ENCODE data around the gene VEZT. TPM values are rescaled to one million over a fixed set of nuclear protein-coding genes. Genes with fewer than 3 reads are reported as not detected.
A peak's percentile ranks its signal among the peaks of the same experiment; 100 is the strongest.

Gene VEZT
- total RNA-seq, 2 donors from 2014 or later: 49.0 to 61.5 TPM

DNA sequence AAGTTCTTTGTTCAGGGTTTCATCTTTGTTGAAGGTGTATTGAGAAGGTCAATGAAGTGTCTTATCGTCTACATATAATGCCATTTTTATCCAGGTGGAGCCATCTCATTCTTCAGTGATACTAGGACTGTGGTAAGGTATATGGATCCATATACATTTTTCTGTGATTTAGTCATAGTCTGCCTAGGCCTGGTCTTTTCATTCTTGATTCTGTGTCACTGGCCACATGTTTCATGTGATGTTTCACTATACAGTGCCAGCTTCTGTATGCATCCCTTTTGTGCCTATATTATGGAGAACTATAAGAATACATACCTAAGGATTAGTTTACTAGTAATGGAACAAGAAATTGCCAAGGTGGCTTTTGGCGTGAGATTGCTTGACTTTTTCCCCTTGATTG is 40.5 kb downstream of the VEZT start:
- no peak overlapping the region for H3K27ac Mint-ChIP-seq
- no peaks in the 10 kb centered on the region for H3K27me3 Mint-ChIP-seq (ENCODE audit: low read depth)
- no peak for ATAC-seq (replicated peaks in 1 of 2)
- no peak for DNase-seq
- H3K9me3 Mint-ChIP-seq: no peaks in the 10 kb centered on the region
- H3K4me3 Mint-ChIP-seq: no peak overlapping the region
- H3K4me1 Mint-ChIP-seq (ENCODE audit: low read depth): no peaks in the 10 kb centered on the region
- H3K36me3 Mint-ChIP-seq (ENCODE audit: insufficient read depth in 2 of 2): peaks cover 10 to 26% of the 10 kb centered on the region in 2 donors

DNA sequence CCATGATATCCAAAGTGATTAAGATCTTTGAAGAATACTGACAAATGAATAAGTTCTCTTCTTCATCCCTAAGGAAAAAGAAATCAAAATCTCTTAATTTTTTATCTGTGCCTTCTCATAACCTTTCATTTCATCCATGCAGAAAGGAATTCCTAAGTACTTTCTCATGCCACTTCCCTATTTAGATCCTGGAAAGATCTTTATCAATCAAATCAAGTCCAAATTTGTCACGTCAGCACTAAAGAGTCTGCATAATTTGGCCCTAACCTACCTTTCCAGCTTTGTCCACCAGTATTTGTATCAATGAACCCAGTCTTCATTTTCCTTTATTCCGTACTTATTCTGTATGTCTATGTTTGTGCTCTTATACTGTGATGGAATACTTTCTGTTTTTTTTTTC is 41.2 kb downstream of the VEZT start:
- H3K27ac Mint-ChIP-seq: no peak overlapping the region

GRCh38 chr12:95259368-95259767 is 41.8 kb downstream of the VEZT start:
- peaks cover 9 to 22% of the 10 kb centered on the region in 2 donors for H3K36me3 Mint-ChIP-seq (ENCODE audit: insufficient read depth in 2 of 2)
- no peak overlapping the region for H3K4me3 Mint-ChIP-seq
- H3K9me3 Mint-ChIP-seq: no peaks in the 10 kb centered on the region
- no peak for DNase-seq
- ATAC-seq (replicated peaks in 1 of 2): no peak
- peak overlapping the region; percentile 68 for H3K27ac Mint-ChIP-seq
- H3K27me3 Mint-ChIP-seq (ENCODE audit: low read depth): no peaks in the 10 kb centered on the region
- H3K4me1 Mint-ChIP-seq (ENCODE audit: low read depth): no peaks in the 10 kb centered on the region

More for the DNA sequence above, 41.2 kb downstream of the VEZT start:
- no peaks in the 10 kb centered on the region for H3K27me3 Mint-ChIP-seq (ENCODE audit: low read depth)
- H3K4me3 Mint-ChIP-seq: no peak overlapping the region
- DNase-seq (no peak), ATAC-seq (replicated peaks in 1 of 2) (no peak)
- peaks cover 9 to 24% of the 10 kb centered on the region in 2 donors for H3K36me3 Mint-ChIP-seq (ENCODE audit: insufficient read depth in 2 of 2)
- no peaks in the 10 kb centered on the region for H3K4me1 Mint-ChIP-seq (ENCODE audit: low read depth)
- no peaks in the 10 kb centered on the region for H3K9me3 Mint-ChIP-seq

- H3K4me3 Mint-ChIP-seq: no peak overlapping the region
- ATAC-seq (replicated peaks in 1 of 2): no peak
- no peaks in the 10 kb centered on the region for H3K4me1 Mint-ChIP-seq (ENCODE audit: low read depth)
- no peaks in the 10 kb centered on the region for H3K27me3 Mint-ChIP-seq (ENCODE audit: low read depth)
- no peak overlapping the region for H3K27ac Mint-ChIP-seq
- H3K9me3 Mint-ChIP-seq: no peaks in the 10 kb centered on the region
- H3K36me3 Mint-ChIP-seq (ENCODE audit: insufficient read depth in 2 of 2): peaks cover 4 to 14% of the 10 kb centered on the region in 2 donors
- DNase-seq: no peak
These were observed 43.5 kb downstream of the VEZT start for GRCh38 chr12:95261109-95261508.

GRCh38 chr12:95262808-95263207 is 45.2 kb downstream of the VEZT start:
- peaks cover 3 to 11% of the 10 kb centered on the region in 2 donors for H3K36me3 Mint-ChIP-seq (ENCODE audit: insufficient read depth in 2 of 2)
- DNase-seq (no peak), ATAC-seq (replicated peaks in 1 of 2) (no peak)
- no peaks in the 10 kb centered on the region for H3K9me3 Mint-ChIP-seq
- no peaks in the 10 kb centered on the region for H3K4me1 Mint-ChIP-seq (ENCODE audit: low read depth)
- no peak overlapping the region for H3K4me3 Mint-ChIP-seq
- no peak overlapping the region for H3K27ac Mint-ChIP-seq
- no peaks in the 10 kb centered on the region for H3K27me3 Mint-ChIP-seq (ENCODE audit: low read depth)

DNA sequence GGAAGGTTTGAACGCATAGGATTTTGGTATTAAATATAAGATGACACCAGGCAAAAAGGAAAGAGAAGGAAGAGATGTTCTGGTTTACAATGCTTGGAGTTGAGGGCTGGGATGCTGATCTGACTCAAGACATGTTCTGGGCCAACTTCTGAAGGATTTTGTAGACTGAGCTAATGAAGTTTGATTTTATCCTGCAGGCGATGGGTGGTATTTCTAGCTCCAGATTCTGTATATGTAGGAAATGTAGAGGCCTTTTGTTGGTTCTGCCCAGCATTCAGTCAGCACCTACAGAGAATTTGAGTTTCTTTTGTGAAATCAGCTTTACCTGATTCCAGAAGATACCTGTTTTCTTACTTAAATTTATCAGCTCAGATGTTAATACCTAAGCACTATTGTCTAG is 48.2 kb downstream of the VEZT start:
- H3K27ac Mint-ChIP-seq: no peak overlapping the region
- DNase-seq (no peak), ATAC-seq (replicated peaks in 1 of 2) (no peak)
- H3K4me3 Mint-ChIP-seq: no peak overlapping the region
- H3K36me3 Mint-ChIP-seq (ENCODE audit: insufficient read depth in 2 of 2): peaks cover 3 to 11% of the 10 kb centered on the region in 2 donors
- H3K9me3 Mint-ChIP-seq: no peaks in the 10 kb centered on the region
- no peaks in the 10 kb centered on the region for H3K4me1 Mint-ChIP-seq (ENCODE audit: low read depth)
- H3K27me3 Mint-ChIP-seq (ENCODE audit: low read depth): no peaks in the 10 kb centered on the region

DNA sequence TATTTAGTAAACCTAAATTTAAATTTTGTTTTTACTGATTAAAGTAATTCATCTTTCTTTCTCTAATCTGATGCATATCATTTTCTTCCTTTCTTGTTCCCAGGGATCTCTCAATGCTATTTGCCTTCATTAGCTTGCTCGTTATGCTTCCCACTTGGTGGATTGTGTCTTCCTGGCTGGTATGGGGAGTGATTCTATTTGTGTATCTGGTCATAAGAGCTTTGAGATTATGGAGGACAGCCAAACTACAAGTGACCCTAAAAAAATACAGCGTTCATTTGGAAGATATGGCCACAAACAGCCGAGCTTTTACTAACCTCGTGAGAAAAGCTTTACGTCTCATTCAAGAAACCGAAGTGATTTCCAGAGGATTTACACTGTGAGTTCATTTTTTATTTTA is 48.6 kb downstream of the VEZT start:
- Mint-ChIP-seq H3K4me3 (no peak overlapping the region), H3K36me3 (ENCODE audit: insufficient read depth in 2 of 2) (peaks cover 3 to 11% of the 10 kb centered on the region in 2 donors), H3K27me3 (ENCODE audit: low read depth) (no peaks in the 10 kb centered on the region), H3K27ac (no peak overlapping the region), H3K4me1 (ENCODE audit: low read depth) (no peaks in the 10 kb centered on the region), H3K9me3 (no peaks in the 10 kb centered on the region)
- ATAC-seq (replicated peaks in 1 of 2) (no peak), DNase-seq (no peak)

GRCh38 chr12:95269892-95270291 is 52.3 kb downstream of the VEZT start:
- peaks cover 1 to 15% of the 10 kb centered on the region in 2 donors for H3K36me3 Mint-ChIP-seq (ENCODE audit: insufficient read depth in 2 of 2)
- no peaks in the 10 kb centered on the region for H3K4me1 Mint-ChIP-seq (ENCODE audit: low read depth)
- H3K4me3 Mint-ChIP-seq: no peak overlapping the region
- no peak for DNase-seq
- H3K27me3 Mint-ChIP-seq (ENCODE audit: low read depth): no peaks in the 10 kb centered on the region
- H3K27ac Mint-ChIP-seq: no peak overlapping the region
- H3K9me3 Mint-ChIP-seq: no peaks in the 10 kb centered on the region
- no peak for ATAC-seq (replicated peaks in 1 of 2)

DNA sequence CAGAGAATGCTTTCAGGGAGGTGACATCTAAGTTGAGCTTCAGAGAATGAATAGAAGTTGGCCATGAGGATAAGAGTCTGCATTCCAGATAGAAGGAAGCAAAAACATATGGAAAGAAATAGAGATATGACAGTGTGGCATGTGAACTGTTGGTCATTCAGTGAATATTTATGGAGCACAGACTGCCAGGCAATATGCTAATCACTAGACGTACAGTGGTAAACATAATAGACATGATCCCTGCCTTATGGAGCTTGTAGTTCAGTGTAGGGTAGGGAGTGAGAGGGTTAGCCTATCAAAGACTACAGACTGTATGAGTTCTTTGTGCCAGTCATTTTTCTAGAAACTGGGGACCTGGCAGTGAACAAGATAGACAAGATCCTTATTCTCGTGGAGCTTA is 53.9 kb downstream of the VEZT start:
- no peaks in the 10 kb centered on the region for H3K9me3 Mint-ChIP-seq
- DNase-seq: no peak
- H3K36me3 Mint-ChIP-seq (ENCODE audit: insufficient read depth in 2 of 2): peaks cover 0 to 10% of the 10 kb centered on the region in 2 donors
- H3K4me3 Mint-ChIP-seq: no peak overlapping the region
- no peaks in the 10 kb centered on the region for H3K4me1 Mint-ChIP-seq (ENCODE audit: low read depth)
- H3K27ac Mint-ChIP-seq: no peak overlapping the region
- H3K27me3 Mint-ChIP-seq (ENCODE audit: low read depth): no peaks in the 10 kb centered on the region
- no peak for ATAC-seq (replicated peaks in 1 of 2)

DNA sequence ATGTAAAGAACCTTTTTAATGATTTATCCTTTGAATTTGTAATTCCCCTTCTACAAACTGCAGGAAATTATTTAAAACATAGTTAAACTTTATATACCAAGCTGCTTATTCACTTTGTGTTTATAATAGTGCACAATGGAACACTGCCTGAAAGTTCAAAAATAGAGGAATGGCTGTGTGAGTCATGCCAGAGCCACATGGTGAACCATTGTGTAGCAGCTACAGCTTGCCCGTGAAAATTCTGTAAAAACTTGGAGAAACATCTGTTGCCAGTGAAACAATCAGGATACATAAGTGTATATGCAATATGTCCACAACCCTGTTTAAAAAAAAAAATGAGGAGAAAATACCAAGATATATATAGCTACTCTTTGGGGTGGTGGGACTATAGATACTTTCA is 59.5 kb downstream of the VEZT start:
- no peak for DNase-seq
- H3K36me3 Mint-ChIP-seq (ENCODE audit: insufficient read depth in 2 of 2): peaks cover 4 to 24% of the 10 kb centered on the region in 2 donors
- no peak overlapping the region for H3K27ac Mint-ChIP-seq
- no peak overlapping the region for H3K4me3 Mint-ChIP-seq
- no peaks in the 10 kb centered on the region for H3K4me1 Mint-ChIP-seq (ENCODE audit: low read depth)
- no peaks in the 10 kb centered on the region for H3K27me3 Mint-ChIP-seq (ENCODE audit: low read depth)
- ATAC-seq (replicated peaks in 1 of 2): no peak
- no peaks in the 10 kb centered on the region for H3K9me3 Mint-ChIP-seq

GRCh38 chr12:95279856-95280255 is 62.2 kb downstream of the VEZT start:
- Mint-ChIP-seq H3K9me3 (no peaks in the 10 kb centered on the region), H3K4me3 (no peak overlapping the region), H3K4me1 (ENCODE audit: low read depth) (no peaks in the 10 kb centered on the region), H3K27me3 (ENCODE audit: low read depth) (no peaks in the 10 kb centered on the region), H3K27ac (no peak overlapping the region), H3K36me3 (ENCODE audit: insufficient read depth in 2 of 2) (peaks cover 10 to 29% of the 10 kb centered on the region in 2 donors)
- ATAC-seq (replicated peaks in 1 of 2): no peak
- no peak for DNase-seq

- DNase-seq (no peak), ATAC-seq (replicated peaks in 1 of 2) (no peak)
- Mint-ChIP-seq H3K4me1 (ENCODE audit: low read depth) (no peaks in the 10 kb centered on the region), H3K27ac (no peak overlapping the region), H3K4me3 (no peak overlapping the region), H3K27me3 (ENCODE audit: low read depth) (no peaks in the 10 kb centered on the region), H3K9me3 (no peaks in the 10 kb centered on the region), H3K36me3 (ENCODE audit: insufficient read depth in 2 of 2) (peaks cover 12 to 33% of the 10 kb centered on the region in 2 donors)
These were observed 64.7 kb downstream of the VEZT start for GRCh38 chr12:95282266-95282665.

DNA sequence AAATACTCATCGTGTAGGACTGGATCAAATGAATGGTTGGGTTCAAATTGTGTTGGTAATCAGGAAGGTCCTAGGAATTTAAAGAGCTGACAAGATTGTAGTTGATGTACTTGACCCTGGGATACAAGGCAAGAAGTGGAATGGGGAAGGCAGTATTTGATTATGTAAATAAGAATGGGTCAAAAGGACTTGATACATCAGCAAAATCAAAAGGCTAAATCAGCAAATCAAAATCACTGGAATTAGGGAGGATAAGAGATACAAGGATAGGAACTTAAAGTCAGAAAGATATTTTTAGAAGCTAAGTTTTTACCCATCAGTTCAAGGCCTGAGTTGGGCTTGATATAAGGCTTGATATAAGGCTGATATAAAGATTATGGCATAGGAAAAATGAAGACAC is 65.8 kb downstream of the VEZT start:
- Mint-ChIP-seq H3K4me1 (ENCODE audit: low read depth) (no peaks in the 10 kb centered on the region), H3K27ac (peak overlapping the region; percentile 58), H3K27me3 (ENCODE audit: low read depth) (no peaks in the 10 kb centered on the region), H3K9me3 (no peaks in the 10 kb centered on the region), H3K36me3 (ENCODE audit: insufficient read depth in 2 of 2) (peaks cover 12 to 32% of the 10 kb centered on the region in 2 donors), H3K4me3 (no peak overlapping the region)
- DNase-seq (no peak), ATAC-seq (replicated peaks in 1 of 2) (no peak)

DNA sequence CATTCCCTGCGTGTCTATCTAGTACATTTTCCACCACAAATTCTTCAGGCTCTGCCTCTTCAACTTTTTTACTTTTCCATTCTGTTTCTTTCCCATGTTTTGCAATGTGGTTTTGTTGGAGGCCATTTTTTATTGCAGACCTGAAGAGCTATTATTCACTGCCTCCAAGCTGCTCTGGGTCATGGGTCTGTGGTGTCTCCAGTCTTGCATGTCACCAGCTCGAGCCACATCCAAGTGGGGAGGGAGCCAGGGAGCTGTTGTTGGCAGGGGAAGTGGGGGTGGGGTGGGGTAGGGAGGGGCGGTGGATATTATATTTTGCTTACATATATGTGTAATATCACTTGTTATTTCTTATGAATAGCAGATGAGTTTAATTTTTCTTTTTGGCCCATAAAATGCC is 69.1 kb downstream of the VEZT start:
- H3K9me3 Mint-ChIP-seq: no peaks in the 10 kb centered on the region
- no peak overlapping the region for H3K4me3 Mint-ChIP-seq
- no peak for DNase-seq
- no peaks in the 10 kb centered on the region for H3K4me1 Mint-ChIP-seq (ENCODE audit: low read depth)
- H3K27ac Mint-ChIP-seq: no peak overlapping the region
- H3K36me3 Mint-ChIP-seq (ENCODE audit: insufficient read depth in 2 of 2): peaks cover 8 to 23% of the 10 kb centered on the region in 2 donors
- no peaks in the 10 kb centered on the region for H3K27me3 Mint-ChIP-seq (ENCODE audit: low read depth)
- ATAC-seq (replicated peaks in 1 of 2): no peak
